ENCODE results near the gene STX8.

Gene STX8

GRCh38 chr17:9529033-9529700, 46.5 kb downstream of the STX8 start (continued):
- TF ChIP-seq ZNF645 (tag by site-specific recombination; IDR thresholded peaks at IDR 0.05) (no peak), ZBTB6 (tag by site-specific recombination; IDR thresholded peaks at IDR 0.05) (no peak), ZNF10 (tag by site-specific recombination; IDR thresholded peaks at IDR 0.05) (no peak), ZNF16 (tag by site-specific recombination; IDR thresholded peaks at IDR 0.05; ENCODE audit: low read depth) (no peak), ZNF350 (tag by site-specific recombination; IDR thresholded peaks at IDR 0.05) (no peak), SALL2 (tag by site-specific recombination; IDR thresholded peaks at IDR 0.05; ENCODE audit: borderline replicate concordance) (no peak), ZBTB44 (tag by site-specific recombination; IDR thresholded peaks at IDR 0.05) (no peak), EGR2 (tag by site-specific recombination; IDR thresholded peaks at IDR 0.05; ENCODE audit: low read depth) (no peak)

GRCh38 chr17:9527788-9528187, 47.8 kb downstream of the STX8 start:
- no peak overlapping the region for H3K4me3 ChIP-seq (ENCODE audit: low read depth, low read length)
- H3K9me3 ChIP-seq (ENCODE audit: control insufficient read depth, insufficient read depth, low read depth, low read length): no peaks in the 10 kb centered on the region
- H3K4me1 ChIP-seq (ENCODE audit: control insufficient read depth, insufficient read depth, low read length): peaks cover 10% of the 10 kb centered on the region
- H3K36me3 ChIP-seq (ENCODE audit: control insufficient read depth in 2 of 2, insufficient read depth in 1 of 2, low read length in 2 of 2): no peaks in the 10 kb centered on the region
- H3K27ac ChIP-seq (ENCODE audit: extremely low read depth, low read depth, low read length): no peak overlapping the region
- CTCF ChIA-PET: interaction anchor here (0.9 kb wide), 1 partner anchor 202 kb away, joined by 4 read pairs; no protein-coding TSS in a partner anchor
- POLR2A ChIA-PET: no interaction called here
- TF ChIP-seq ZNF623 (tag by site-specific recombination; IDR thresholded peaks at IDR 0.05) (no peak), ZNF335 (tag by site-specific recombination; conservative IDR thresholded peaks at IDR 0.05) (peak; percentile 36)

GRCh38 chr17:9522074-9522473, 53.5 kb downstream of the STX8 start:
- TF ChIP-seq ZBTB44 (tag by site-specific recombination; IDR thresholded peaks at IDR 0.05) (peak; percentile 83), CTCF (tag by site-specific recombination; IDR thresholded peaks at IDR 0.05) (peak; percentile 42; the same call in 1 of the 2 replicates), ZSCAN30 (tag by site-specific recombination; IDR thresholded peaks at IDR 0.05) (no peak), ZNF221 (tag by site-specific recombination; IDR thresholded peaks at IDR 0.05; ENCODE audit: borderline replicate concordance) (no peak), ZXDB (tag by site-specific recombination; IDR thresholded peaks at IDR 0.05) (no peak), ZNF654 (tag by site-specific recombination; IDR thresholded peaks at IDR 0.05; ENCODE audit: low read depth) (peak; percentile 86), ZBTB6 (tag by site-specific recombination; IDR thresholded peaks at IDR 0.05) (peak; percentile 65; the same call in 1 of the 2 replicates), SCRT2 (tag by site-specific recombination; IDR thresholded peaks at IDR 0.05) (0 out of 2 replicates have a peak, but pooled peaks have one; percentile 25)

More at GRCh38 chr17:9522074-9522473, 53.5 kb downstream of the STX8 start:
- ChIA-PET POLR2A (no interaction called here), CTCF (interaction anchor here (0.6 to 3.5 kb wide), 34 partner anchors 9 to 919 kb away, joined by 3 to 18 read pairs (median 4); partner anchors contain the start of gene PIK3R5)
- Histone ChIP-seq H3K9me3 (ENCODE audit: control insufficient read depth, insufficient read depth, low read depth, low read length) (no peaks in the 10 kb centered on the region), H3K27ac (ENCODE audit: extremely low read depth, low read depth, low read length) (no peak overlapping the region), H3K4me3 (ENCODE audit: low read depth, low read length) (no peak overlapping the region), H3K4me1 (ENCODE audit: control insufficient read depth, insufficient read depth, low read length) (peaks cover 10% of the 10 kb centered on the region), H3K36me3 (ENCODE audit: control insufficient read depth in 2 of 2, insufficient read depth in 1 of 2, low read length in 2 of 2) (no peaks in the 10 kb centered on the region)

All from HEK293 (cell line).